CD4-positive, alpha-beta T cell treated with Interleukin-4 for 4 hours (primary cell): ENCODE measurements around the gene FRAS1.

ENCODE experiments used
- DNase-seq: peaks from one replicate; pipeline ENCODE4 v3.0.0-alpha.2; 2020

Gene FRAS1

GRCh38 chr4:78560296-78560963, 503.3 kb downstream of the FRAS1 start:
- DNase-seq = no peak

GRCh38 chr4:78561677-78562076, 504.6 kb downstream of the FRAS1 start:
- DNase-seq = no peak

GRCh38 chr4:78562687-78563086, 505.6 kb downstream of the FRAS1 start:
- no peak for DNase-seq

GRCh38 chr4:78565971-78566372, 508.8 kb downstream of the FRAS1 start:
- no peak for DNase-seq

GRCh38 chr4:78566834-78567499, 509.8 kb downstream of the FRAS1 start:
- no peak for DNase-seq

GRCh38 chr4:78567500-78568060, 510.5 kb downstream of the FRAS1 start:
- DNase-seq = no peak

- no peak for DNase-seq
These were observed 511.6 kb downstream of the FRAS1 start for GRCh38 chr4:78568640-78569305.

GRCh38 chr4:78569306-78569821, 512.2 kb downstream of the FRAS1 start:
- DNase-seq = no peak

GRCh38 chr4:78570117-78570516, 513.0 kb downstream of the FRAS1 start:
- no peak for DNase-seq

- no peak for DNase-seq
These were observed 514.7 kb downstream of the FRAS1 start for GRCh38 chr4:78571804-78572203.

GRCh38 chr4:78578674-78579425, 521.7 kb downstream of the FRAS1 start:
- DNase-seq = no peak

- no peak for DNase-seq
These were observed 524.5 kb downstream of the FRAS1 start for GRCh38 chr4:78581618-78582017.

- DNase-seq = no peak
These were observed 527.9 kb downstream of the FRAS1 start for GRCh38 chr4:78584863-78585547.

GRCh38 chr4:78585633-78586032, 528.5 kb downstream of the FRAS1 start:
- no peak for DNase-seq

- DNase-seq = no peak
These were observed 531.9 kb downstream of the FRAS1 start for GRCh38 chr4:78588894-78589545.

- no peak for DNase-seq
These were observed 534.3 kb downstream of the FRAS1 start for GRCh38 chr4:78591404-78591803.

GRCh38 chr4:78592088-78592783, 535.1 kb downstream of the FRAS1 start:
- no peak for DNase-seq
